Sigmoid colon (tissue), 7 donors: ENCODE data around the gene WNT3A. TPM values are rescaled to one million over a fixed set of nuclear protein-coding genes. Genes with fewer than 3 reads are reported as not detected.
A peak's percentile ranks its signal among the peaks of the same experiment; 100 is the strongest.

Experiments
- DNase-seq: peaks from one replicate; pipeline ENCODE4 v3.0.0-alpha.2; 2019
- H3K27ac ChIP-seq, 4 donors: fragments of 200-600 bp; sonication (generic); one replicate each; pipeline ENCODE4 v1.5.1; 2016 to 2019; ENCODE audit warnings: mild to moderate bottlenecking in 1 of 4
- H3K27me3 ChIP-seq, 3 donors: fragments of 200-600 bp; sonication (generic); one replicate each; pipeline ENCODE4 v1.5.1; 2019; ENCODE audit warnings: mild to moderate bottlenecking in 1 of 3
- H3K36me3 ChIP-seq, 4 donors: fragments of 200-600 bp; sonication (generic); one replicate each; pipeline ENCODE4 v1.5.1; 2016 to 2019
- H3K4me1 ChIP-seq, 4 donors: fragments of 200-600 bp; sonication (generic); one replicate each; pipeline ENCODE4 v1.5.1; 2017 to 2019
- H3K4me3 ChIP-seq, 4 donors: fragments of 200-600 bp; sonication (generic); one replicate each; pipeline ENCODE4 v1.5.1; 2017 to 2019; ENCODE audit warnings: mild to moderate bottlenecking in 2 of 4, moderate library complexity in 1 of 4
- H3K9me3 ChIP-seq, 4 donors: fragments of 200-600 bp in 3 of 4; sonication (generic) in 3 of 4; one replicate each; pipeline versions ENCODE4 v1.5.1 to v1.6.1; 2013 to 2019
- EP300 ChIP-seq, 4 donors: sonication (generic); formaldehyde crosslinking; IDR thresholded peaks; one replicate each; pipeline ENCODE4 v1.6.1; 2017; ENCODE audit warnings: antibody characterized with exemption in 4 of 4
- POLR2A ChIP-seq, 2 donors: fragments of 450-650 bp; IDR thresholded peaks; one replicate each; pipeline ENCODE4 v1.6.1; 2016; ENCODE audit warnings: antibody characterized with exemption in 2 of 2, mild to moderate bottlenecking in 2 of 2, moderate library complexity in 2 of 2
- POLR2AphosphoS5 ChIP-seq, 4 donors: sonication (generic); formaldehyde crosslinking; IDR thresholded peaks; one replicate each; pipeline ENCODE4 v1.6.1; 2017; ENCODE audit warnings: antibody characterized with exemption in 4 of 4
- WGBS, 2 donors: extraction: QIAGEN DNeasy Blood & Tissue Kit; methylation state at CpG; one replicate each; pipeline ENCODE4 v1.1.7; 2013; 5-methylcytosine and 5-hydroxymethylcytosine counted together
- intact Hi-C: fragments of 100-400 bp; cut with DNase I; formaldehyde crosslinking; loops from one replicate; pipeline ENCODE4 v1.15.1; 2023
- polyA plus RNA-seq, 3 donors: library from polyadenylated mRNA; stranded (reverse); fragments of 200-250 nt; gene quantifications; one replicate each; pipeline ENCODE4 v1.2.3, GENCODE V29; 2013
- total RNA-seq, 4 donors: library from RNA; depleted of rRNA; stranded (reverse); fragments of >200 nt; gene quantifications; one replicate each; pipeline ENCODE4 v1.1.0, GENCODE V29; 2016
- TF ChIP-seq, protein P1 (sequence below), 4 experiments: fragments of 450-650 bp in 3 of 4; fragments of 200-600 bp in 1 of 4; IDR thresholded peaks; one replicate each; pipeline ENCODE4 v1.5.1; 2016 to 2019; ENCODE audit warnings: antibody characterized with exemption in 4 of 4, mild to moderate bottlenecking in 3 of 4, moderate library complexity in 2 of 4
- donor health status: healthy with polysubstance abuse.
- donor health status: Bipolar disorder and iron deficiency.
- donor health status: healthy.

The WNT3A gene
- total and polyA plus RNA-seq, 7 donors, result 0.01 TPM; not detected in 6

- H3K4me3 ChIP-seq, result no peak overlapping the region
- no peaks in the 10 kb centered on the region for H3K9me3 ChIP-seq
- no peak overlapping the region for H3K27ac ChIP-seq
- WGBS, 2 donors, result 7 to 14% methylated on average over 8 of the region's 8 CpGs
- no peaks in the 10 kb centered on the region for H3K36me3 ChIP-seq
- H3K27me3 ChIP-seq, result peaks cover 39 to 71% (median 52%) of the 10 kb centered on the region in 3 donors
- TF ChIP-seq, protein P1, sequence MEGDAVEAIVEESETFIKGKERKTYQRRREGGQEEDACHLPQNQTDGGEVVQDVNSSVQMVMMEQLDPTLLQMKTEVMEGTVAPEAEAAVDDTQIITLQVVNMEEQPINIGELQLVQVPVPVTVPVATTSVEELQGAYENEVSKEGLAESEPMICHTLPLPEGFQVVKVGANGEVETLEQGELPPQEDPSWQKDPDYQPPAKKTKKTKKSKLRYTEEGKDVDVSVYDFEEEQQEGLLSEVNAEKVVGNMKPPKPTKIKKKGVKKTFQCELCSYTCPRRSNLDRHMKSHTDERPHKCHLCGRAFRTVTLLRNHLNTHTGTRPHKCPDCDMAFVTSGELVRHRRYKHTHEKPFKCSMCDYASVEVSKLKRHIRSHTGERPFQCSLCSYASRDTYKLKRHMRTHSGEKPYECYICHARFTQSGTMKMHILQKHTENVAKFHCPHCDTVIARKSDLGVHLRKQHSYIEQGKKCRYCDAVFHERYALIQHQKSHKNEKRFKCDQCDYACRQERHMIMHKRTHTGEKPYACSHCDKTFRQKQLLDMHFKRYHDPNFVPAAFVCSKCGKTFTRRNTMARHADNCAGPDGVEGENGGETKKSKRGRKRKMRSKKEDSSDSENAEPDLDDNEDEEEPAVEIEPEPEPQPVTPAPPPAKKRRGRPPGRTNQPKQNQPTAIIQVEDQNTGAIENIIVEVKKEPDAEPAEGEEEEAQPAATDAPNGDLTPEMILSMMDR (IDR thresholded peaks at IDR 0.05), result no peak
- TF ChIP-seq POLR2AphosphoS5 (IDR thresholded peaks at IDR 0.05) (no peak), POLR2A (IDR thresholded peaks at IDR 0.05) (no peak), EP300 (IDR thresholded peaks at IDR 0.05) (no peak)
- intact Hi-C loops, result no loop called here
- peak; percentile 26 for DNase-seq
- peaks cover 0 to 21% (median 11%) of the 10 kb centered on the region in 4 donors for H3K4me1 ChIP-seq
Measured at GRCh38 chr1:228009116-228009827, 2.5 kb downstream of the WNT3A start.

GRCh38 chr1:228009828-228010775, 3.3 kb downstream of the WNT3A start:
- TF ChIP-seq EP300 (IDR thresholded peaks at IDR 0.05) (no peak), POLR2A (IDR thresholded peaks at IDR 0.05) (no peak), POLR2AphosphoS5 (IDR thresholded peaks at IDR 0.05) (no peak)
- TF ChIP-seq, protein P1 (IDR thresholded peaks at IDR 0.05), result no peak
- Histone ChIP-seq H3K4me3 (no peak overlapping the region), H3K27me3 (peaks cover 31 to 62% (median 44%) of the 10 kb centered on the region in 3 donors), H3K9me3 (no peaks in the 10 kb centered on the region), H3K4me1 (peaks cover 0 to 14% (median 10%) of the 10 kb centered on the region in 4 donors), H3K27ac (no peak overlapping the region), H3K36me3 (no peaks in the 10 kb centered on the region)
- 65 to 73% methylated on average over 21 of the region's 21 CpGs for WGBS, 2 donors
- DNase-seq, result peak; percentile 50
- intact Hi-C loops, result no loop called here

GRCh38 chr1:228010921-228011320, 4.1 kb downstream of the WNT3A start:
- no peak overlapping the region for H3K27ac ChIP-seq
- peak; percentile 46 for DNase-seq
- WGBS, 2 donors, result 82 to 84% methylated on average over 7 of the region's 7 CpGs
- H3K4me1 ChIP-seq, result peaks cover 0 to 14% (median 10%) of the 10 kb centered on the region in 4 donors
- TF ChIP-seq, protein P1 (IDR thresholded peaks at IDR 0.05), result no peak
- TF ChIP-seq POLR2AphosphoS5 (IDR thresholded peaks at IDR 0.05), result no peak
- no peak for TF ChIP-seq POLR2A (IDR thresholded peaks at IDR 0.05)
- TF ChIP-seq EP300 (IDR thresholded peaks at IDR 0.05), result no peak
- peaks cover 27 to 54% (median 36%) of the 10 kb centered on the region in 3 donors for H3K27me3 ChIP-seq
- H3K9me3 ChIP-seq, result no peaks in the 10 kb centered on the region
- H3K36me3 ChIP-seq, result no peaks in the 10 kb centered on the region
- intact Hi-C loops, result no loop called here
- H3K4me3 ChIP-seq, result no peak overlapping the region

GRCh38 chr1:228011721-228012311, 5.0 kb downstream of the WNT3A start:
- Histone ChIP-seq H3K27ac (no peak overlapping the region), H3K27me3 (peaks cover 20 to 47% (median 29%) of the 10 kb centered on the region in 3 donors), H3K36me3 (no peaks in the 10 kb centered on the region), H3K4me3 (no peak overlapping the region), H3K4me1 (peaks cover 0 to 8% (median 6%) of the 10 kb centered on the region in 4 donors), H3K9me3 (no peaks in the 10 kb centered on the region)
- peak; percentile 54 for DNase-seq
- TF ChIP-seq POLR2AphosphoS5 (IDR thresholded peaks at IDR 0.05), result no peak
- TF ChIP-seq, protein P1 (IDR thresholded peaks at IDR 0.05), result no peak
- intact Hi-C loops, result no loop called here
- WGBS, 2 donors, result 84 to 88% methylated on average over 16 of the region's 16 CpGs
